ENCODE measurements around the gene RENBP. TPM values are rescaled to one million over a fixed set of nuclear protein-coding genes. Genes with fewer than 3 reads are reported as not detected.

RENBP gene
- total and polyA plus RNA-seq, 4 donors = 16.6 to 90.8 (median 62.0) TPM

DNA sequence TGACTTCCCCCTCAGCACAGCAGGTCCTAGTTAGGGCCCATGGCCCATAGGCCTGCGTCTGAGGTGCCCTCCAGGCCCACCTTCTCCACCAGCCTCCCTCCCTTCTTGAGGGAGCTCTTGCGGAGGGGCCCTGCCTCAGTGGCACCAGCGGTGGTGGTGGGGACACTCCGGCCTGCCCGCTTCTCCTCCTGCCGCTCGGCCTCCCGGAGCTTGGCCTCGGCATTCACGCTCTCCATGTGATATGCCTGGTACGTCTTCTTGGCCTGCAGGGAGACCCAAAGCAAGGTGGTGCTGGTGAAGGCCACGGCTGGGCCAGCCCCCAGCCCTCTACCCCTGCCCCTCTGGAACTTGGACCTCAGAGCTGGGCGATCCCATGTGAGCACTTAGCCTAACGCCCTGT lies 23.9 kb downstream of the RENBP start:
- DNase-seq (no peak), ATAC-seq (ENCODE audit: insufficient read depth, low FRiP score) (no peak)
- Histone ChIP-seq H3K27ac (ENCODE audit: low read depth in 1 of 2, low read length in 1 of 2) (no peak overlapping the region), H3K4me3 (no peak overlapping the region), H3K9me3 (ENCODE audit: control insufficient read depth in 4 of 4, insufficient read depth in 3 of 4, low read length in 3 of 4) (no peaks in the 10 kb centered on the region), H3K9ac (ENCODE audit: insufficient read depth in 1 of 2, low read length in 2 of 2) (no peak overlapping the region), H3K36me3 (ENCODE audit: control insufficient read depth in 4 of 4, insufficient read depth in 4 of 4, low read length in 4 of 4) (peaks cover 0 to 9% (median 0%) of the 10 kb centered on the region in 4 donors), H3K27me3 (ENCODE audit: control insufficient read depth in 3 of 3, insufficient read depth in 3 of 3, low read length in 2 of 3) (peaks cover 0 to 3% (median 0%) of the 10 kb centered on the region in 3 donors), H3K4me1 (ENCODE audit: control insufficient read depth in 5 of 5, insufficient read depth in 5 of 5, low read length in 5 of 5) (peaks cover 0 to 15% (median 10%) of the 10 kb centered on the region in 5 donors)
- 91 to 97% methylated on average over 13 to 14 of the region's 14 CpGs for WGBS, 2 donors
- TF ChIP-seq, protein P1, sequence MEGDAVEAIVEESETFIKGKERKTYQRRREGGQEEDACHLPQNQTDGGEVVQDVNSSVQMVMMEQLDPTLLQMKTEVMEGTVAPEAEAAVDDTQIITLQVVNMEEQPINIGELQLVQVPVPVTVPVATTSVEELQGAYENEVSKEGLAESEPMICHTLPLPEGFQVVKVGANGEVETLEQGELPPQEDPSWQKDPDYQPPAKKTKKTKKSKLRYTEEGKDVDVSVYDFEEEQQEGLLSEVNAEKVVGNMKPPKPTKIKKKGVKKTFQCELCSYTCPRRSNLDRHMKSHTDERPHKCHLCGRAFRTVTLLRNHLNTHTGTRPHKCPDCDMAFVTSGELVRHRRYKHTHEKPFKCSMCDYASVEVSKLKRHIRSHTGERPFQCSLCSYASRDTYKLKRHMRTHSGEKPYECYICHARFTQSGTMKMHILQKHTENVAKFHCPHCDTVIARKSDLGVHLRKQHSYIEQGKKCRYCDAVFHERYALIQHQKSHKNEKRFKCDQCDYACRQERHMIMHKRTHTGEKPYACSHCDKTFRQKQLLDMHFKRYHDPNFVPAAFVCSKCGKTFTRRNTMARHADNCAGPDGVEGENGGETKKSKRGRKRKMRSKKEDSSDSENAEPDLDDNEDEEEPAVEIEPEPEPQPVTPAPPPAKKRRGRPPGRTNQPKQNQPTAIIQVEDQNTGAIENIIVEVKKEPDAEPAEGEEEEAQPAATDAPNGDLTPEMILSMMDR (IDR thresholded peaks at IDR 0.05; ENCODE audit: control extremely low read depth, extremely low read depth) = no peak

GRCh38 chrX:153919281-153919680 lies 25.2 kb downstream of the RENBP start:
- TF ChIP-seq, protein P1 (IDR thresholded peaks at IDR 0.05; ENCODE audit: control extremely low read depth, extremely low read depth) = no peak
- H3K4me3 ChIP-seq = no peak overlapping the region
- peaks cover 0 to 3% (median 0%) of the 10 kb centered on the region in 3 donors for H3K27me3 ChIP-seq (ENCODE audit: control insufficient read depth in 3 of 3, insufficient read depth in 3 of 3, low read length in 2 of 3)
- no peaks in the 10 kb centered on the region for H3K9me3 ChIP-seq (ENCODE audit: control insufficient read depth in 4 of 4, insufficient read depth in 3 of 4, low read length in 3 of 4)
- peaks cover 0 to 12% (median 4%) of the 10 kb centered on the region in 5 donors for H3K4me1 ChIP-seq (ENCODE audit: control insufficient read depth in 5 of 5, insufficient read depth in 5 of 5, low read length in 5 of 5)
- ATAC-seq (ENCODE audit: insufficient read depth, low FRiP score) (no peak), DNase-seq (peak in 1 of 3 donors; percentile 1)
- peaks cover 0 to 9% (median 0%) of the 10 kb centered on the region in 4 donors for H3K36me3 ChIP-seq (ENCODE audit: control insufficient read depth in 4 of 4, insufficient read depth in 4 of 4, low read length in 4 of 4)
- no peak overlapping the region for H3K27ac ChIP-seq (ENCODE audit: low read depth in 1 of 2, low read length in 1 of 2)
- no peak overlapping the region for H3K9ac ChIP-seq (ENCODE audit: insufficient read depth in 1 of 2, low read length in 2 of 2)
- 90 to 94% methylated on average over 11 to 13 of the region's 13 CpGs for WGBS, 2 donors

DNA sequence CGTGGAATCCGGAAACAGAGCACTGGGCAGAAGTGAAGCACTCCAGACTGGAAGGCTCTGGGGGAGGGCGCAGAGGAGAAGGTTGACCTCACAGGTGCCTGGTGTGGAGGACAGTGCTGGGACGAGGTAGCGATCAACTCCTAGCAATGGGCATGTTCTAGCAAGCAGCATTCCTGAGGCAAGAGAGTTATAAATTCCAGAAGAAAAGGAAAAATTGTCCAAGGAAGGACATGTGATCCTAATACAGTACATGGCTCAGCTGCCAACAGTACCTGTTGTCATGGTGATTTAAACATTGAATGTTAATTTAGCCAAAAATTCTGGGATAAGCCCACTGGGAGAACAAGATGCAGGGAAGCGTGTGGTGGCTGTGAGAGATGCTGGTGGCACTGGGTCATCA lies 26.6 kb downstream of the RENBP start:
- peaks cover 0 to 3% (median 0%) of the 10 kb centered on the region in 3 donors for H3K27me3 ChIP-seq (ENCODE audit: control insufficient read depth in 3 of 3, insufficient read depth in 3 of 3, low read length in 2 of 3)
- DNase-seq = no peak
- TF ChIP-seq, protein P1 (IDR thresholded peaks at IDR 0.05; ENCODE audit: control extremely low read depth, extremely low read depth) = no peak

GRCh38 chrX:153913701-153914100 lies 30.7 kb downstream of the RENBP start:
- H3K9ac ChIP-seq (ENCODE audit: insufficient read depth in 1 of 2, low read length in 2 of 2) = no peak overlapping the region
- DNase-seq (no peak), ATAC-seq (ENCODE audit: insufficient read depth, low FRiP score) (no peak)
- no peaks in the 10 kb centered on the region for H3K36me3 ChIP-seq (ENCODE audit: control insufficient read depth in 4 of 4, insufficient read depth in 4 of 4, low read length in 4 of 4)
- H3K27me3 ChIP-seq (ENCODE audit: control insufficient read depth in 3 of 3, insufficient read depth in 3 of 3, low read length in 2 of 3) = no peaks in the 10 kb centered on the region
- TF ChIP-seq, protein P1 (IDR thresholded peaks at IDR 0.05; ENCODE audit: control extremely low read depth, extremely low read depth) = no peak
- H3K4me3 ChIP-seq = no peak overlapping the region
- no peak overlapping the region for H3K27ac ChIP-seq (ENCODE audit: low read depth in 1 of 2, low read length in 1 of 2)
- H3K4me1 ChIP-seq (ENCODE audit: control insufficient read depth in 5 of 5, insufficient read depth in 5 of 5, low read length in 5 of 5) = no peaks in the 10 kb centered on the region
- WGBS, 2 donors = 91 to 100% methylated on average over 13 to 17 of the region's 17 CpGs
- no peaks in the 10 kb centered on the region for H3K9me3 ChIP-seq (ENCODE audit: control insufficient read depth in 4 of 4, insufficient read depth in 3 of 4, low read length in 3 of 4)

More for the DNA sequence above, 26.6 kb downstream of the RENBP start:
- WGBS, 2 donors = 86 to 92% methylated on average over 6 of the region's 6 CpGs
- Histone ChIP-seq H3K9ac (ENCODE audit: insufficient read depth in 1 of 2, low read length in 2 of 2) (no peak overlapping the region), H3K4me1 (ENCODE audit: control insufficient read depth in 5 of 5, insufficient read depth in 5 of 5, low read length in 5 of 5) (peaks cover 0 to 5% (median 0%) of the 10 kb centered on the region in 5 donors), H3K9me3 (ENCODE audit: control insufficient read depth in 4 of 4, insufficient read depth in 3 of 4, low read length in 3 of 4) (no peaks in the 10 kb centered on the region), H3K36me3 (ENCODE audit: control insufficient read depth in 4 of 4, insufficient read depth in 4 of 4, low read length in 4 of 4) (peaks cover 0 to 9% (median 0%) of the 10 kb centered on the region in 4 donors), H3K4me3 (no peak overlapping the region), H3K27ac (ENCODE audit: low read depth in 1 of 2, low read length in 1 of 2) (no peak overlapping the region)
- ATAC-seq (ENCODE audit: insufficient read depth, low FRiP score) = no peak
